ENCODE results near the gene SLC25A13.

GRCh38 chr7:96205665-96206064 lies 116.2 kb downstream of the SLC25A13 start:
- TF ChIP-seq TCF12 (IDR thresholded peaks at IDR 0.05) (no peak), MXI1 (IDR thresholded peaks at IDR 0.05; ENCODE audit: low read depth, low read length) (no peak), EZH2phosphoT487 (IDR thresholded peaks at IDR 0.05; ENCODE audit: borderline replicate concordance, low read depth) (no peak), SIN3A (IDR thresholded peaks at IDR 0.05; ENCODE audit: borderline replicate concordance, low read depth, low read length) (no peak), CHD2 (IDR thresholded peaks at IDR 0.05; ENCODE audit: low read length, partially characterized antibody) (no peak), RXRA (IDR thresholded peaks at IDR 0.05; ENCODE audit: borderline replicate concordance, low read depth) (no peak), EP300 (IDR thresholded peaks at IDR 0.05; ENCODE audit: borderline replicate concordance in 1 of 2, low read depth in 1 of 2, low read length in 1 of 2) (no peak), TAF1 (IDR thresholded peaks at IDR 0.05; ENCODE audit: borderline replicate concordance, low read depth, low read length) (no peak), MAX (IDR thresholded peaks at IDR 0.05; ENCODE audit: low read depth) (no peak), POLR2AphosphoS5 (IDR thresholded peaks at IDR 0.05; ENCODE audit: low read depth, low read length) (no peak)
- TF ChIP-seq, protein P1, sequence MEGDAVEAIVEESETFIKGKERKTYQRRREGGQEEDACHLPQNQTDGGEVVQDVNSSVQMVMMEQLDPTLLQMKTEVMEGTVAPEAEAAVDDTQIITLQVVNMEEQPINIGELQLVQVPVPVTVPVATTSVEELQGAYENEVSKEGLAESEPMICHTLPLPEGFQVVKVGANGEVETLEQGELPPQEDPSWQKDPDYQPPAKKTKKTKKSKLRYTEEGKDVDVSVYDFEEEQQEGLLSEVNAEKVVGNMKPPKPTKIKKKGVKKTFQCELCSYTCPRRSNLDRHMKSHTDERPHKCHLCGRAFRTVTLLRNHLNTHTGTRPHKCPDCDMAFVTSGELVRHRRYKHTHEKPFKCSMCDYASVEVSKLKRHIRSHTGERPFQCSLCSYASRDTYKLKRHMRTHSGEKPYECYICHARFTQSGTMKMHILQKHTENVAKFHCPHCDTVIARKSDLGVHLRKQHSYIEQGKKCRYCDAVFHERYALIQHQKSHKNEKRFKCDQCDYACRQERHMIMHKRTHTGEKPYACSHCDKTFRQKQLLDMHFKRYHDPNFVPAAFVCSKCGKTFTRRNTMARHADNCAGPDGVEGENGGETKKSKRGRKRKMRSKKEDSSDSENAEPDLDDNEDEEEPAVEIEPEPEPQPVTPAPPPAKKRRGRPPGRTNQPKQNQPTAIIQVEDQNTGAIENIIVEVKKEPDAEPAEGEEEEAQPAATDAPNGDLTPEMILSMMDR (IDR thresholded peaks at IDR 0.05): no peak
